Skeletal muscle tissue (tissue), 4 donors: Measurements from ENCODE around the gene TRIM14. TPM values are rescaled to one million over a fixed set of nuclear protein-coding genes. Genes with fewer than 3 reads are reported as not detected.

ENCODE experiments used
- H3K27ac ChIP-seq: one replicate; pipeline ENCODE4 v1.7.0; 2013; ENCODE audit warnings: mild to moderate bottlenecking, low read depth, low read length, inconsistent platforms
- H3K27me3 ChIP-seq, 3 donors: one replicate each; pipeline ENCODE4 v1.7.0; 2013; ENCODE audit warnings: low read length in 3 of 3; ENCODE audit not compliant: control insufficient read depth in 3 of 3, insufficient read depth in 3 of 3
- H3K36me3 ChIP-seq, 3 donors: one replicate each; pipeline ENCODE4 v1.7.0; 2013; ENCODE audit warnings: low read length in 3 of 3; ENCODE audit not compliant: control insufficient read depth in 3 of 3, insufficient read depth in 3 of 3
- H3K4me1 ChIP-seq, 3 donors: one replicate each; pipeline ENCODE4 v1.7.0; 2013; ENCODE audit warnings: low read length in 3 of 3, mild to moderate bottlenecking in 3 of 3; ENCODE audit not compliant: control insufficient read depth in 3 of 3, insufficient read depth in 3 of 3
- H3K4me3 ChIP-seq, 3 donors: one replicate each; pipeline ENCODE4 v1.7.0; 2013; ENCODE audit warnings: low read length in 3 of 3
- H3K9ac ChIP-seq, 3 donors: one replicate each; pipeline ENCODE4 v1.7.0; 2013; ENCODE audit warnings: low read length in 3 of 3, mild to moderate bottlenecking in 3 of 3, moderate library complexity in 2 of 3, low read depth in 1 of 3
- H3K9me3 ChIP-seq, 3 donors: one replicate each; pipeline ENCODE4 v1.7.0; 2013; ENCODE audit warnings: low read length in 3 of 3; ENCODE audit not compliant: control insufficient read depth in 3 of 3
- total RNA-seq: library from RNA; depleted of rRNA; stranded (reverse); fragments of >200 nt; gene quantifications from one replicate; pipeline ENCODE4 v1.2.3, GENCODE V29; 2014
- donor health status: Osteomylitis.

The TRIM14 gene, protein sequence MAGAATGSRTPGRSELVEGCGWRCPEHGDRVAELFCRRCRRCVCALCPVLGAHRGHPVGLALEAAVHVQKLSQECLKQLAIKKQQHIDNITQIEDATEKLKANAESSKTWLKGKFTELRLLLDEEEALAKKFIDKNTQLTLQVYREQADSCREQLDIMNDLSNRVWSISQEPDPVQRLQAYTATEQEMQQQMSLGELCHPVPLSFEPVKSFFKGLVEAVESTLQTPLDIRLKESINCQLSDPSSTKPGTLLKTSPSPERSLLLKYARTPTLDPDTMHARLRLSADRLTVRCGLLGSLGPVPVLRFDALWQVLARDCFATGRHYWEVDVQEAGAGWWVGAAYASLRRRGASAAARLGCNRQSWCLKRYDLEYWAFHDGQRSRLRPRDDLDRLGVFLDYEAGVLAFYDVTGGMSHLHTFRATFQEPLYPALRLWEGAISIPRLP
- total RNA-seq: 1.0 TPM

DNA sequence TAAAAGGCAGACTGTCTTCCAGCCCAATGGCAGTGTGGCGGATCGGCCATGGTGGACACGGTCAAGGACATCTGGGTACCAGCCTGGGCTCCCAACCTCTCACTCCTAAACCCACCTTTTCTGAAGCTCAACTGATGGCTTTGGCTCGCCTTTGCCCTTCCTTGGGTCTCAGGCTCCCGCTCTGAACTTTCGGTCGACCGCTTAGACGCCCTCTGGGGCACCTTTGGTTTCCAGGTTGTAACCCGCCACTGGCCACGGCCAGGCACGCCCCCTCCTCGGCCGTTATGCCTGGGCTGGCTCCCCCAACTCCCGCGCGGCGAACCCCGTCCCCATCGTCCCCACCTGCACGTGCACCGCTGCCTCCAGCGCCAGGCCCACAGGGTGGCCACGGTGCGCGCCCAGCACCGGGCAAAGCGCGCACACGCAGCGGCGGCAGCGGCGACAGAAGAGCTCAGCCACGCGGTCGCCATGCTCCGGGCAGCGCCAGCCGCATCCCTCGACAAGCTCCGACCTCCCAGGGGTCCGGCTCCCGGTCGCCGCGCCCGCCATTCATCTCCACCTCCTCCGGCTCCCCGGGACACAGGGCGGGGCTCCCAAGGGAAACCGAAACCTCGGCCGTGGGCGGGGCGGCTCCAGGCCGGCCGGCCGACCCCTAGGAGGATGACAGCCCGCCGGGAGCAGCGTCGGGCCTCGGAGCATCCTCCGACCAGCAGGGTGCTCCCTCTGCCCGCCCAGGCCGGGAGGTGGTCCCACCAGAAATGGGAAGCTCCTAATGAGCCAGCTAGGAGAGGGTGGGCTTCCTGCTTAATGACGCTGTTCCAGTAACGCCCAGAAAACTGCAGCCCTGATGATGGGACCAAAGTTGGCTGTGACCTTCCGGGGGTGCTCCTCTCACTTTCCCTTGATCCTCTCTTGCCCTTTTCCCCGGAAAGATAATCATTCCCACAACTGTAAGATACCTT is at the start of gene TRIM14:
Gene TRIM14, minus strand, starts transcription at position 583 of the 962 bp plus-strand sequence. Its CDS starts 34 bp downstream, at position 549.
- Histone ChIP-seq H3K27me3 (peaks cover 0 to 23% (median 9%) of the 10 kb centered on the region in 3 donors), H3K36me3 (no peaks in the 10 kb centered on the region), H3K4me1 (peaks cover 4 to 14% (median 9%) of the 10 kb centered on the region in 3 donors), H3K27ac (peak within 1 kb of the TSS; percentile 9), H3K9me3 (no peaks in the 10 kb centered on the region), H3K9ac (peak within 1 kb of the TSS; percentile 40 to 50 (median 43)), H3K4me3 (peak within 1 kb of the TSS; percentile 69 to 74 (median 71))

DNA sequence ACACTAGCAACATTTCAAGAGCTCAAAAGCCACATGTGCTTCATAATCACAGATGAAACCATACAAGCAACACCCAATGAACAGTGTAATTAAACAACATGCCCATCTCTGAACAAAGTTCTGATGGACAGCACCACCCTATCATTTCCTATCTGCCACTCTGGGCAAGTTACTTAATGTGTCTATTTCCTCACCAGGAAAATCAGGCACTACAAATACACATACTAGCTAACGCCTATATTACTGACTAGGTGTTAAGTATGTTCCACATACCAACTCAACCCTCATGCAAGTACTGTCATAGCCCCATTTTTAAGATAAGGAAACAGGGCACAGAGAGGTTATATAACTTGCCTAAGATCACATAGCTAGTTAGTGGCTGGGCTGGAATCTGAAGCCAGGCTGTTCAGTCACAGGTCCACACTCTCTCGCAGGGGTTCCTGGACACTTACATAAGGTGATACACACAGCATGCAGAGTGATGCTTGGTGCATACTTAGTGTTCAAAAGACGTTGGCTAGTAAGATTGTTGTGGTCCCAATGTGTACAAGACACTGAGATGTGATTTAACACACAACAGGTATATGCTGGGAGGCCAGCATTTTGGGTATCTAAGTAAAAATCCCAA is 49.2 kb upstream of the TRIM14 start:
- Histone ChIP-seq H3K27me3 (peaks cover 0 to 10% (median 8%) of the 10 kb centered on the region in 3 donors), H3K27ac (no peak overlapping the region), H3K9ac (no peak overlapping the region), H3K4me3 (no peak overlapping the region), H3K9me3 (no peaks in the 10 kb centered on the region), H3K36me3 (no peaks in the 10 kb centered on the region), H3K4me1 (no peaks in the 10 kb centered on the region)

DNA sequence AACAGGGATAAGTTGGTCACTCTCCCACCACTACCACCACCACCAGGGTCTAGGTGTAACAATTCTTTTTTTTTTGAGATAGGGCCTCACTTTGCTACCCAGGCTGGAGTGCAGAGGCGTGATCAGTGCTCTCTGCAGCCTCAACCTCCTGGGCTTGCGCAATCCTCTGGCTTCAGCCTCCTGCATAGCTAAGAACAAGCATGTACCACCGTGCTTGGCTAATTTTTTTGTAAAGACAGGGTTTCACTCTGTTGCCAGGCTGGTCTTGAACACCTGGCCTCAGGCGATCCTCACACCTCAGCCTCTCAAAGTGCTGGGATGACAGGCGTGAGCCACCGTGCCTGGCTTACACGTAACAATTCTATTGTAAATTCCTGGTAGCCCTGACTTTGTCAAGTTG is 45.9 kb upstream of the TRIM14 start:
- Histone ChIP-seq H3K9ac (no peak overlapping the region), H3K9me3 (no peaks in the 10 kb centered on the region), H3K27ac (no peak overlapping the region), H3K27me3 (peaks cover 0 to 3% (median 0%) of the 10 kb centered on the region in 3 donors), H3K36me3 (no peaks in the 10 kb centered on the region), H3K4me3 (no peak overlapping the region), H3K4me1 (no peaks in the 10 kb centered on the region)

DNA sequence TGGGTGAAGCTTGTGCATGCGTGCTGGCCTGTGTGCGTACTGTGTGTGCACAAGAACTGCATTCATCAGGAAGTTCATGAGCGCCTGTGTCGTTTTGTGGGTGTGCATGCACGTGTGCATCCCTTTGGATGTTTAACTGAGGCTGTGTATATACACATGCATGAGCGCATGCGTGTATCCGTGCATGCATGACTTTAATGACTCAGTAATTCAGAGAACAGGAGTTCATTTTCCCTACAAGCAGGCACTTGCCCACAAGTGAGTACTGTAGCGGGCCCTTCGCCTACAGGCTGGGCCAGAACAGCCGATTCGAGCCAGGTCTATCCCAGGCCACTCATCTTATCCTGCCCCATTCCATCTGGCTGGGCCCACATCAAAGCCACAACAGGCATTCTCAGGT is 43.6 kb upstream of the TRIM14 start:
- H3K4me1 ChIP-seq: no peaks in the 10 kb centered on the region
- no peaks in the 10 kb centered on the region for H3K9me3 ChIP-seq
- H3K4me3 ChIP-seq: no peak overlapping the region
- no peak overlapping the region for H3K27ac ChIP-seq
- H3K36me3 ChIP-seq: no peaks in the 10 kb centered on the region
- no peak overlapping the region for H3K9ac ChIP-seq
- peaks cover 0 to 3% (median 0%) of the 10 kb centered on the region in 3 donors for H3K27me3 ChIP-seq

DNA sequence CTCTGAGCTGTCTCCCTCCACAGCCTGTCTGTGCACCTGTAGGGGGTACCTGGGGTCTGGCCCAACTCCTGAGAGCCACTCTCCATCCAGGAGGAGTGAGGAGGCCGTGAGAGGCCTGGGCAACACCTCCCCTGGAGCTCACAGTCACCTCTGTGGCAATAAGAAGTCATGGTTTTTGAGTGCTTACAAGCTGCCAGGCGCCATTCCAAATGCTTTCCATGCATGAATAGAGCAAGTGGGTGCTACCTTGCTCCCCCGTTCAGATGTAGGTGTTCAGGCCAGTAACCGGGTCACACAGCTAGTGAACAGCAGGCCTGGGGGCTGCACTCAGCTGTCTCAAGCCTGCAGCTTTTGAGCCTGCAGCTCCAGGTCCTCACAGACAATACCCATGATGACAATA is 42.8 kb upstream of the TRIM14 start:
- H3K36me3 ChIP-seq: no peaks in the 10 kb centered on the region
- no peak overlapping the region for H3K27ac ChIP-seq
- no peak overlapping the region for H3K4me3 ChIP-seq
- H3K27me3 ChIP-seq: peaks cover 0 to 3% (median 0%) of the 10 kb centered on the region in 3 donors
- no peak overlapping the region for H3K9ac ChIP-seq
- no peaks in the 10 kb centered on the region for H3K9me3 ChIP-seq
- no peaks in the 10 kb centered on the region for H3K4me1 ChIP-seq

DNA sequence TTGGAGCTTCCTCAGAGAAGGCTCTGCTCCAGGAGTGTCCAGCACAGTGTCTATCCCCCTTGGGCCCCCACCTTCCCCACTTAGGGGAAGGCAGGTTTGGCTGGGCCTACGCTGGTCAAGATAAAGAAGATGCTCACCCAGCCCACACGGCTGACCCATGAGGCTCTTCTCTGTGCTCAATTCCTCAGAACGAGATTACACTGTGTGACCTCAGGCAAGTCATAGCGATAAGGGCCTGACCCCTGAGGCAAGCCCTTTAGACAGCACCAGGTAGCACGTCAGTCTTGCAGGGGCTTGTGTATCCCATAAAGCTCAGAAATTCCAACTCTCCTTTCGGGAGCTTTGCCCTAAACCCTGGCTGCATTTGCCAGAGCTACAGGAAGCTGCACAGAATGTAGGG is 40.8 kb upstream of the TRIM14 start:
- Histone ChIP-seq H3K27me3 (peaks cover 0 to 3% (median 0%) of the 10 kb centered on the region in 3 donors), H3K9me3 (no peaks in the 10 kb centered on the region), H3K36me3 (no peaks in the 10 kb centered on the region)

DNA sequence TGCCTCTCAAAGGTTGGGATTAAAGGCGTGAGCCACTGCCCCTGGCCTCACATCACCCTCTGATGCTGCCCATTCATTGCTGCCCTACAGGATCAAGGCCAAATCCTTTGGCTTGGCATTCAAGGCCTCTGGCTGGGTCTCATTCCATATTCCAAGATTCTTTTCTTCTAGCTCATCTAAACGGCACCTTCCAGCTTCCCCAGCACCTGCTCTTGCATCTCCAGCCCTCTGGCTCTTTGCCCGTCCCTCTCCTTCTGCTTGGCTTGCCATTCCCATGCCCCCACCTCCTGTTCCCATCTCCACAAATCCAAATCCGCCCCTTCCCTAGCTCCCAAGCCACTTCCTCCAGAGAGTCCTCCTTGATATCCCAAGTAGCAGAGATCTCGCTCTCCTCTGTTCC is 40.3 kb upstream of the TRIM14 start:
- H3K36me3 ChIP-seq: no peaks in the 10 kb centered on the region
- H3K4me3 ChIP-seq: no peak overlapping the region
- H3K9me3 ChIP-seq: no peaks in the 10 kb centered on the region
- H3K27ac ChIP-seq: no peak overlapping the region
- peaks cover 0 to 3% (median 0%) of the 10 kb centered on the region in 3 donors for H3K27me3 ChIP-seq
- H3K9ac ChIP-seq: no peak overlapping the region
- H3K4me1 ChIP-seq: no peaks in the 10 kb centered on the region

More for the DNA sequence above, 40.8 kb upstream of the TRIM14 start:
- Histone ChIP-seq H3K4me1 (no peaks in the 10 kb centered on the region), H3K4me3 (no peak overlapping the region), H3K9ac (no peak overlapping the region), H3K27ac (no peak overlapping the region)

DNA sequence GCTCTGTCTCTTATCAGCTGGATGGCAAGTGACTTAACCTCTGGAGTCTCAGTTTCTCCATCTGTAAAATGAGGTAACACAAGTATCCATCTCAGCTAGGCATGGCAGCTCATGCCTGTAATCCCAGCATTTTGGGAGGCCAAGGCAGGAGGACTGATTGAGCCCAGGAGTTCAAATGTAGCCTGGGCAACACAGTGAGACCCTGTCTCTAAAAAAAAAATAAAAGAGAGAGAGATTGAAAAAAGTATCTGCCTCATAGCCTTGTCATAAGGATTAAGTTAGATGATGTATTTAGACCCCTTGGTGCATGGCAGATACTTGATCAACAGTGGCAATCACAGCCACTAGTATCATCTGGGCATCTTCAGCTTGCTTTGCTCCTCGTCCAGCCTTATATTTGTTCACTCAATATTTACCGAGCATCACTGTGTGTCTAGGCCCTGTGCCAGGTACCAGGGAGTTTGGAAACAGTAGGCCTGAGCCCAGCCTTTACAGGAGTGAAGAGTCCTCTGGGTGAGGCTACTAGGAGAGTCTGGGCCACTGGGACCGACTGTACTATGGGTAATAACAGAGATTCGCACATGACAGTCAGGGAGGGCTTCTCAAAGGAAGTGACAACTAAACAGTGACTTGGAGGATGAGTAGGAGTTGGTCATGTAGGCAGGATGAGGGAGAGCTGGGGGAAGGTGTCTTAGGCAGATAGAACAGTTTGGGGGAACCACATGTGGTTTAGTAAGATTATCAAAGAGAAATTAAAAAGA is 39.2 kb upstream of the TRIM14 start:
- Histone ChIP-seq H3K4me3 (no peak overlapping the region), H3K36me3 (no peaks in the 10 kb centered on the region), H3K4me1 (no peaks in the 10 kb centered on the region), H3K27ac (no peak overlapping the region), H3K9me3 (no peaks in the 10 kb centered on the region), H3K27me3 (peaks cover 0 to 3% (median 0%) of the 10 kb centered on the region in 3 donors), H3K9ac (no peak overlapping the region)

DNA sequence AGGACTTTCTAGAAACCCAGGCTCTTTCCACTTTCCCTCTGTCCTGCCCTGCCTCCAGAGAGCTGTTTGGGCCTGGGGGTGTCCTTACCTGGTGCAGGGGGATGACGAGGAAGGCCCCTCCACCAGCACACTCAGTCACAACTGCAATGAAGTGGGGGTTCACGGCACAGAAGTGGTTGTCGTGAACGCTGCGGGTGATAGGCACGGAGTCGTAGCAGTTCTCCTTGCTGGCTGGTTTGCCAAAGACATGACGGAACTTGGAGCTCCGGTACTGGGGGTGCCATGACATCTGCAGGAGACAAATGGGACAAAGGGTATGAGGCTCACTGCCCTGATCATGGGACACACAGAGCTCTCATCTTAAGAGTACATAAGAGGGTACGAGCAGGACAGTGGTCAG is 38.4 kb upstream of the TRIM14 start:
- peaks cover 0 to 3% (median 0%) of the 10 kb centered on the region in 3 donors for H3K27me3 ChIP-seq
- H3K27ac ChIP-seq: no peak overlapping the region
- no peaks in the 10 kb centered on the region for H3K36me3 ChIP-seq
- H3K9ac ChIP-seq: no peak overlapping the region
- H3K4me1 ChIP-seq: no peaks in the 10 kb centered on the region
- no peaks in the 10 kb centered on the region for H3K9me3 ChIP-seq
- no peak overlapping the region for H3K4me3 ChIP-seq
